ENCODE measurements around the gene TRAFD1.

Gene TRAFD1

GRCh38 chr12:112178796-112179195 is 53.4 kb downstream of the TRAFD1 start:
- no peak for DNase-seq

GRCh38 chr12:112179341-112179740 is 54.0 kb downstream of the TRAFD1 start:
- no peak for DNase-seq

GRCh38 chr12:112179916-112180315 is 54.6 kb downstream of the TRAFD1 start:
- no peak for DNase-seq

GRCh38 chr12:112180422-112180821 is 55.1 kb downstream of the TRAFD1 start:
- no peak for DNase-seq

GRCh38 chr12:112182499-112182898 is 57.1 kb downstream of the TRAFD1 start:
- DNase-seq = no peak

- no peak for DNase-seq
These were observed 58.0 kb downstream of the TRAFD1 start for GRCh38 chr12:112183141-112184021.

- DNase-seq = no peak
These were observed 58.9 kb downstream of the TRAFD1 start for GRCh38 chr12:112184056-112184887.

- no peak for DNase-seq
These were observed 59.9 kb downstream of the TRAFD1 start for GRCh38 chr12:112185093-112185923.

- no peak for DNase-seq
These were observed 62.9 kb downstream of the TRAFD1 start for GRCh38 chr12:112188130-112188830.

- no peak for DNase-seq
These were observed 65.1 kb downstream of the TRAFD1 start for GRCh38 chr12:112190231-112191025.

GRCh38 chr12:112191201-112191600 is 65.8 kb downstream of the TRAFD1 start:
- no peak for DNase-seq

- no peak for DNase-seq
These were observed 66.5 kb downstream of the TRAFD1 start for GRCh38 chr12:112191840-112192321.

GRCh38 chr12:112192475-112192874 is 67.1 kb downstream of the TRAFD1 start:
- no peak for DNase-seq

- DNase-seq = no peak
These were observed 69.4 kb downstream of the TRAFD1 start for GRCh38 chr12:112194601-112195247.

GRCh38 chr12:112196196-112196875 is 71.0 kb downstream of the TRAFD1 start:
- DNase-seq = no peak

- DNase-seq = peak; percentile 35 to 53
These were observed 72.9 kb downstream of the TRAFD1 start for GRCh38 chr12:112198120-112198733.

GRCh38 chr12:112199136-112199535 is 73.8 kb downstream of the TRAFD1 start:
- DNase-seq = no peak
